ENCODE results near the gene DMD.

The DMD gene

GRCh38 chrX:31252133-31252532 lies 1959.2 kb downstream of the DMD start:
- DNase-seq = no peak

DNA sequence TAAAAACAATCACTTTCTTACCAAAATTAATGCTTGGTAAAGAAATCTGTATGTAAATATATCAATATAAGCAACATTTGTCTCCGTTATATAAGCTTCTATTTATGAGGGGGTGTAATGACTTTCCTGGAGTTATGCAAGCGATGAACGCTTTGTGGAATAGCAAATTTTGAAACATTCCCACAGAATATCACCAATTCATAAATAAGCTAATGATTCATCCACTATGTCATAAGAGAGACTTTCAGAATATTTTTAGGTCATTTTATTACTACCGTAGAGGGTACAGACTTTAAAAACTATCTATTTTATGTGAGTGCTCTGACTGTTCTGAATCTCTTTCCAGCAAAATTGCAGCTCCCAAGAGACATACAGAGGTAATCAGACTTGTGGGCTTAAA lies 1960.0 kb downstream of the DMD start:
- no peak for DNase-seq

- DNase-seq = no peak
These were observed 1965.6 kb downstream of the DMD start for GRCh38 chrX:31245714-31246113.

DNA sequence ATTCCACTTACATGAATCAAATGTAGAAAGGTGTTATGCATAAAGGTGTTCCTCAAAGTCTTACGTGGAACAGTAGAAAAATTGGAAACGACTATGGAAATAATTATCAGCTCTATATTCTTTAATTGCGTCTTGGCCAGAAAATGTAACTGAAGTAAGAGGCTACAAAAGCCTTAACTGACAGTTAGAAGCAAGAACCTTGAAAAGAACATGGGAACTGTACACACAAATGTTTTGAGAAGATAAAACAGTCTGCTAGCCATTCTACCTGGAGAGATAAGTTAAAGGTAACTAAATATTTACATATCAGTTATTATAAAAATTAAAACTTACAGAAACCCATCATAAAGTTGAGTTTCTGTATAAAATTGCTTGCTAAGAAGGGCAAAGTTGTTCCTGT lies 1967.5 kb downstream of the DMD start:
- no peak for DNase-seq

DNA sequence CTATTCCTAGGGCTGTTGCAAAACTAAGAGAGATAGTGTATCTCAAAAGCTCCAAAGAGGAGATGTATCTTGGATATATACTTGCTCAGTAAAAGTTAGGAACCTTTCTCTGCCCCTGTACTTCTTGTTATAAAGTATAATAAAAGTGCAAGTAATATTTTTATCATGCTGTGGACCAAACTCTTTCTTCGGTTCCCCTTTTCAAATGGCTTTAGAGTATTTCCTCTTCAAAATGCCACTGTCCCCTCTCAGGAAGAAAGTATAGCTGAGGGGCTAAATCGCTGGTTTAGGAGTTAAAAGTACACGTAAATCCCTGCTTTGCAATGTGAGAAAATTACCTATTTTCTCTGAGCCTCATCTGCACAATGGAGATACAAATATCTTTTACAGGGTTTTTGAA lies 1970.4 kb downstream of the DMD start:
- no peak for DNase-seq

- no peak for DNase-seq
These were observed 1974.2 kb downstream of the DMD start for GRCh38 chrX:31237189-31237588.

GRCh38 chrX:31236231-31236630 lies 1975.1 kb downstream of the DMD start:
- DNase-seq = no peak

DNA sequence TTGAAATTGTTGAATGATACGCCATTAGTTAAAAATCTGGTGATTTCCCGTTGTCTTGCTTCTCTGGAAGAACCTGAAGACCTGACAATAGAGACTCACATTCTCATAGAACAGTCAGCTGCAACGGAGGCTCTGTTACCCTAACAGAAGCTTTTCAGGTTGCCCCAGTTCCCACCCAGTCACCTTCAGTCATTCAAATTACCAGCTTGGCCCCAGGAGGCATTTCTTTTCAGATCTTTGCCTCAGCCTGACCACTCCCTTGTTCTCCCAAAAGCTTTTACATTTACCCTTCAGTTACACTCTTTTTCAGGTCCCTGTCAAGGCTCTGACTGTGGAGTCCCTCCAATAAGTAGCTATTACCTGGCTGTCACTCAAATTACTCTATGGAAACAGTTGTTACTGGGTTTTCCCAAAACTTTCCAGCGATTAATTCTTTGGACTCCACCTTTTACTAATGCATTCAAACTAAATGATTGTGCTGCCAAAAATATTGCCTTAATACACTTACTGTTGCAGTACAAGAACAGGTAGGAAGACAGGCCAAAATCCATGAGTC lies 1977.3 kb downstream of the DMD start:
- no peak for DNase-seq

DNA sequence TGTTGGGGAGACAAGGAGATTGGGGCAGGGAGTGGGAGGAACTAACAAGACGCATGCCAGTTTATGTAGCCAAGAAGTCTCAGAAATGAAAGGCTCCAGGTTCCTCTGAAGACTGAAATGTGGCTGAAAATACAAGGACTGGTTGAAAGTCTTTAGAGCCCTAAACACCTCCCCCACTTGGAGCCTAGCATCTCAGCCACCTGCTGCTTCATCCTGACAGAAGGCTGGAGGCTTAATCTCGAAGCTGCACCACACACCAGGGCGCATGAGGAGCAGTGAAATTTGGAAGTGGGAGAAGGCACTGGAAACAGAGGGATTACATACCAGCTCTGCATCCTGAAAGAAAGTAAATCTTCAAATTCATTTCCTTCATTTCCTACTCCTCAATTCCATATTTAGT lies 1978.8 kb downstream of the DMD start:
- no peak for DNase-seq

GRCh38 chrX:31228909-31229308 lies 1982.4 kb downstream of the DMD start:
- DNase-seq = no peak

DNA sequence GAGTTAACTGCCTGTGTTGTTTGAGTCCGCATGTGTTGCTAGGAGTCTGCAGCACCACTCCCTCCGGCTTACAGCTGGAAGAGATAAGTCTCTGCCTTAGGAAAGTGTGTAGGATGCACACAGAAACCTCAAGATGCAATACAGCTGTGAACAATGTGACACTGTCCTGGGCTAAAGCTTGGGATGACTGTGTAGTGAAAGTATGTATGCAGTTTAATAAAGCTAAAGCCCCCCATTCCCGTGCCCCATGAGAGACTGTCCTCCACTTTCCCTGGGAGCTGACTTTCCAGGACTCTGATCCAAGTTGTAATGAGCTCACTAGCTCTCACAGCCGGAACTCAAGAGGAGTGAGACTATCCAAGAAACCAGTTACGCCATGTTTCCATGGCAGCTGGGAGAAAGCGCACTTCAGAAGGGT lies 1982.9 kb downstream of the DMD start:
- DNase-seq = no peak

- no peak for DNase-seq
These were observed 1984.1 kb downstream of the DMD start for GRCh38 chrX:31227250-31227649.

DNA sequence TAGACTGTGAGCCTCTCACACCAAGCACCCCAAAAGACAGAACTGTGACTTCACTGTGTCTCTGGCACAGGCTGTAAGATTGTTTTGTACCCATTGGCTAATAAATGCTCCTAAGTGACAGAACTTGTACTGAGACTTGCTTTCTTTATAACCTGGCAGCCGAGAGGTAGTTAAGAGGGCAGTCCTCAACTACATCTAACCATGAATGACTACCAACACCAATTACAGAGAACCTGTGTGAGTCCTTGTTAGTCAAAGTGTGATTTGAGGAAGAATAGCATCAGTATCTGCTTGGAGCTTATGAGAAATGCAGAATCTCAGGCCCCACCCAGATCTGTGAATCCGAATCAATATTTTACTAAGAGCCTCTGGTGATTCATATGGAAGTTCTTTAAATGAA lies 1985.5 kb downstream of the DMD start:
- no peak for DNase-seq

DNA sequence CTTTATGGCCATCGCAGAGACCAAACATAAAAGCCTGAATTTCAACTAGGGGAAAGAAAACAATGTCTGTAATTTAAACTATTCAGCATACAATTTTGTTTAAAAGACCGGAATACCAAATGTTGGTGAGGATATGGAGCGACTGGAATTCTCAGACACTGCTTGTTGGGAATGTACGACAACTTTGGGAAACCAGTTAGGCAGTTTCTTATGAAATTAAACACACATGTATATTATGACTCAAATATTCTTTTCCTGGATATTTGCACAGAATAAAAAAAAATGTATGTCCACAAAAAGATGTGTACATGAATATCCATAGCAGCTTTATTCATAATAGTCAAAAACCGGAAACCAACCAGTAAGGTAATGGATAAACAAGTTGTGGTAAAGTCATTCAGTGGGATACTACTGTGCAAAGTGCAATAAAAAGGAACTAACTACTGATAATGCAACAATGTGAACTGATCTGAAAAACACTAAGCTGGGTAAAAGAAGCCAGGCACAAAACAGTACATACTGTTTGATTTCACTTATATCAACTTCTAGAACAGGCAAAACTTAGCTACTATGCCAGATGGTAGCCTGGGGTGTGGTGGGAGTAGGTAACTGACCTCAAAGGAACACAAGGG lies 1986.9 kb downstream of the DMD start:
- DNase-seq = no peak

GRCh38 chrX:31223817-31224216 lies 1987.5 kb downstream of the DMD start:
- DNase-seq = no peak

DNA sequence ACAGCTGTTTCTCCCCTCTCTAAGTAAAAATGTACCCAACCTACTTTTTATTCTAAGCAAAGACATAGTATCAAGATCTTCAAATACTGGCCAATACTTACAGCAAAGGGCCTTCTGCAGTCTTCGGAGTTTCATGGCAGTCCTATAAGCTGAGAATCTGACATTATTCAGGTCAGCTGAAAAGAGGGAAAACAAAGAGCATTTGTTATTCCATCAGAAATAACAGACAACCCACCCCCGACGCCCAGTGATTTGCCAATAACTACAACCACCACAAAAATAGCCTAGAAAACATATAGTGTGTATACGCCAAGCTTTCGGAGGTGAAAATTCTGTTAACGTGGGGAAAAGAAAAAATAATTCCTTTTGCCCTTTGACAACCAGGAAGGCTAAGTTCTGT lies 1988.4 kb downstream of the DMD start:
- DNase-seq = no peak

- DNase-seq = no peak
These were observed 1992.2 kb downstream of the DMD start for GRCh38 chrX:31219174-31219573.

GRCh38 chrX:31217084-31217483 lies 1994.3 kb downstream of the DMD start:
- DNase-seq = no peak

DNA sequence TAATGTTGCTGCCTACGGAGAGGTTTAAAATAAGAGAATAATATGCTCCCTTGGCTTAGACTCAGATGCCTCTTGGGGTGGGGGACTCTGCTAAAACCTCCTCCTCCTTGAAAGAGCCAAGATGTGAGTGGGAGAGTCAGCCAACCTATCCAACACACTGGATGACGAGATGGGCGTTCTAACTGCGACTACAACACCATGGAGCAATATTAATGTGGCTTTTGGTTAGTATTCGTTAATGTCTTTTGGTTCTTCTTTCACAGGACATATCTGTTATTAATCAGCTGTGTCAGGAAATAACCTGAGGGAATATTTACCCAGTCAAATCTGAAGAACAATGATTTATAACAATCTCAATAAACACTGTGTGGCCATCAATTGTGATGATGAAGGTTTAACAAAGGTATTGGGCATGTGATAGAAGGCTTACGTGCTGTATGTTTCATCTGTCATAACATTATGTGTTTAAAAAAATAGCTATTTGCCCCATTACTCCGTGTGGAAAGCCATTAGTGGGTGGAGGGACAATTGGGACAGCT lies 1996.0 kb downstream of the DMD start:
- no peak for DNase-seq

- no peak for DNase-seq
These were observed 1997.4 kb downstream of the DMD start for GRCh38 chrX:31213941-31214340.

- no peak for DNase-seq
These were observed 1998.2 kb downstream of the DMD start for GRCh38 chrX:31212856-31213748.

DNA sequence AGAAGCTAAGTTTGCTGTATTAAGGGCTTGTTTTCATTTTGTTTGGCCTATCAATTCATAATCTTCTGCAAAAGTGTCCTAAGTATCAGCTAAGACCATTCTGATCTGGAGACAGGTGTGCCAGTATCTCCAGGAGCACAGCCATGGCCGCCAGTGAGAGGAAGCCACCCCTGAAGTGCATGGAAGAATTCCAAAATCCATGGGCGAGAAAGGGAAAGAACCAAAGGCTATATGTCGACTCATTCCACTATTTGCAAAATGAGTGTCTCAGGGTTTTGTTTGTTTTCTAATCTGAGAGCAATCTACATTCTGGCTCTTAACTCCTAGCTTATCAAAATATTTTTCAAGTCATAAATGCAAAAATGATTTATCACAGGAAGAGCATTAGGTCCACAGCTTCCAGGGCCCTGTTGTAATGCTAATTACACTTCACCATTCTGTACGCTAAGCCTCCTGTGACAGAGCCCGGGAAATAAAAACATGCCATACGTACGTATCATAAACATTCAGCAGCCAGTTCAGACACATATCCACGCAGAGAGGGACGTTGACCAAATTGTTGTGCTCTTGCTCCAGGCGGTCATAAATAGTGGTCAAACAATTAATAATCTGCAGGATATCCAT lies 2002.2 kb downstream of the DMD start:
- DNase-seq = no peak

GRCh38 chrX:31201503-31201902 lies 2009.8 kb downstream of the DMD start:
- no peak for DNase-seq

GRCh38 chrX:31200430-31200829 lies 2010.9 kb downstream of the DMD start:
- DNase-seq = no peak

Measured in SW 1271 (cell line).